ENCODE data around the gene ITPR3.

Gene ITPR3

GRCh38 chr6:33737267-33738026 lies 116.3 kb downstream of the ITPR3 start:
- DNase-seq, result no peak
- no peak for ATAC-seq

GRCh38 chr6:33738153-33738552 lies 117.0 kb downstream of the ITPR3 start:
- ATAC-seq (no peak), DNase-seq (no peak)

- DNase-seq, result no peak
- ATAC-seq, result no peak
Observed at GRCh38 chr6:33738879-33739278, 117.8 kb downstream of the ITPR3 start.

GRCh38 chr6:33739571-33739970 lies 118.4 kb downstream of the ITPR3 start:
- DNase-seq (no peak), ATAC-seq (no peak)

- ATAC-seq (no peak), DNase-seq (no peak)
Observed at GRCh38 chr6:33740204-33740608, 119.1 kb downstream of the ITPR3 start.

GRCh38 chr6:33740794-33741193 lies 119.7 kb downstream of the ITPR3 start:
- no peak for ATAC-seq
- DNase-seq, result no peak

GRCh38 chr6:33742092-33742491 lies 121.0 kb downstream of the ITPR3 start:
- DNase-seq (no peak), ATAC-seq (no peak)

GRCh38 chr6:33742837-33743236 lies 121.7 kb downstream of the ITPR3 start:
- DNase-seq, result no peak
- no peak for ATAC-seq

GRCh38 chr6:33744001-33744848 lies 123.1 kb downstream of the ITPR3 start:
- ATAC-seq (peak; percentile 65), DNase-seq (peak; percentile 79)

GRCh38 chr6:33744895-33745546 lies 123.9 kb downstream of the ITPR3 start:
- DNase-seq, result no peak
- ATAC-seq, result no peak

- ATAC-seq, result no peak
- DNase-seq, result no peak
Observed at GRCh38 chr6:33745548-33745947, 124.4 kb downstream of the ITPR3 start.
